Right atrium auricular region (tissue), 2 donors: Measurements from ENCODE around the gene ST6GALNAC2. TPM values are rescaled to one million over a fixed set of nuclear protein-coding genes. Genes with fewer than 3 reads are reported as not detected.
"Not testable (repeated sequence)": the region's sequence is repeated elsewhere in the genome, so short reads cannot be mapped to it uniquely, and the experiment has no call there.

Source experiments
- DNase-seq: peaks from one replicate; pipeline ENCODE4 v3.0.0-alpha.2; 2019; ENCODE audit warnings: low spot score
- H3K27ac ChIP-seq, 2 donors: fragments of 200-600 bp; sonication (generic); 1 replicate in 1 of 2; 2 replicates in 1 of 2; pipeline ENCODE4 v1.5.1; 2016 to 2019
- H3K27me3 ChIP-seq, 2 donors: fragments of 200-600 bp; sonication (generic); one replicate each; pipeline versions ENCODE4 v1.5.1 to v1.6.0; 2017 to 2019
- H3K36me3 ChIP-seq: fragments of 200-600 bp; sonication (generic); one replicate; pipeline ENCODE4 v1.5.1; 2016
- H3K4me1 ChIP-seq, 2 donors: fragments of 200-600 bp; sonication (generic); one replicate each; pipeline versions ENCODE4 v1.5.1 to v1.6.0; 2017 to 2019
- H3K4me3 ChIP-seq, 2 donors: fragments of 200-600 bp; sonication (generic); 1 replicate in 1 of 2; 2 replicates in 1 of 2; pipeline ENCODE4 v1.5.1; 2017 to 2019; ENCODE audit warnings: mild to moderate bottlenecking in 1 of 2, moderate library complexity in 1 of 2
- H3K9me3 ChIP-seq, 2 donors: fragments of 200-600 bp; sonication (generic); one replicate each; pipeline ENCODE4 v1.5.1; 2019
- CTCF ChIP-seq, 2 donors: fragments of 200-600 bp; sonication (generic); IDR thresholded peaks; one replicate each; pipeline ENCODE4 v1.5.1; 2019; ENCODE audit warnings: antibody characterized with exemption in 2 of 2
- total RNA-seq, 2 donors: library from RNA; depleted of rRNA; stranded (reverse); fragments of >200 nt; gene quantifications; one replicate each; pipeline ENCODE4 v1.1.0, GENCODE V29; 2016

ST6GALNAC2 gene
- total RNA-seq, 2 donors from 2014 or later, result 4.5 to 6.4 TPM

DNA sequence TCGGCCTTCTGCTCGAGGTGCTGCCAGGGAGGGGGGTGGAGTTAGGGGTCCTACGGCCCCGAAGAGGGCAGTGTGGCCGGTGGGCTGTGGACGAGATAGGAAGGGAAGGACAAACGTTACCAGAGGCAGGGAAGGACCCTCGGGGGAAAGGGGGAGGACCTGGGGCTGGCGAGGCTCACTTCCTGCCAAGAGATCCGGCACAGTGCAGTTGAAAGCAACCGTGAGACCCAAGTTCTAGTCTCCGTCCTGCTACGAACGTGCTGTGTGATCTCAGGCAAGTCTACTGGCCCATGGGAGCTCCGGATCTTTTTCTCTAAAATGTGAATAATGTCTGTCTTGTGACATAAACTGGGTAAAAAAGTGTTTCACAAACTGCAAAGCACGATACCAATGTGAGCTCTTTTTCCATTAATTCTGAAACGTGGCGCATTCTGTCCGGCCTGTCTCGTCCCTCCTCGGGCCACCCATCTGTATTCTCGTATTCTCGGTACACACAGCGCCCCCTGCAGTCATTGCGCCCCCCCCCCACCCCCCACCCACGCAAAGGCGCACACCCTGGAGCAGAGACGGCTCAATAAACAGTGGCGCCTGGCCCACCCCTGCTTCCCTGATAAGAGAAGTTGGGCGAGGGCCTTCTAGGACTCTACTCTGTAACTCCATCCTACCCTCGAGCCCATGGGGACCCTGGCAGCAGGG, 57.0 kb downstream of the ST6GALNAC2 start:
- TF ChIP-seq CTCF (IDR thresholded peaks at IDR 0.05), result peak in 1 of 2 donors; percentile 49
- Histone ChIP-seq H3K27me3 (no peaks in the 10 kb centered on the region), H3K36me3 (peaks cover 8% of the 10 kb centered on the region), H3K4me1 (peaks cover 0 to 64% of the 10 kb centered on the region in 2 donors), H3K27ac (peak overlapping the region; percentile 94), H3K9me3 (no peaks in the 10 kb centered on the region), H3K4me3 (peak overlapping the region; percentile 4 to 36)
- DNase-seq, result peak; percentile 91

- TF ChIP-seq CTCF (IDR thresholded peaks at IDR 0.05), result no peak
- Histone ChIP-seq H3K27ac (peak overlapping the region; percentile 94), H3K4me1 (peaks cover 0 to 69% of the 10 kb centered on the region in 2 donors), H3K9me3 (no peaks in the 10 kb centered on the region), H3K27me3 (no peaks in the 10 kb centered on the region), H3K36me3 (peaks cover 8% of the 10 kb centered on the region), H3K4me3 (peak overlapping the region; percentile 4 to 36)
- no peak for DNase-seq
These were observed 57.5 kb downstream of the ST6GALNAC2 start for GRCh38 chr17:76528156-76528527.

DNA sequence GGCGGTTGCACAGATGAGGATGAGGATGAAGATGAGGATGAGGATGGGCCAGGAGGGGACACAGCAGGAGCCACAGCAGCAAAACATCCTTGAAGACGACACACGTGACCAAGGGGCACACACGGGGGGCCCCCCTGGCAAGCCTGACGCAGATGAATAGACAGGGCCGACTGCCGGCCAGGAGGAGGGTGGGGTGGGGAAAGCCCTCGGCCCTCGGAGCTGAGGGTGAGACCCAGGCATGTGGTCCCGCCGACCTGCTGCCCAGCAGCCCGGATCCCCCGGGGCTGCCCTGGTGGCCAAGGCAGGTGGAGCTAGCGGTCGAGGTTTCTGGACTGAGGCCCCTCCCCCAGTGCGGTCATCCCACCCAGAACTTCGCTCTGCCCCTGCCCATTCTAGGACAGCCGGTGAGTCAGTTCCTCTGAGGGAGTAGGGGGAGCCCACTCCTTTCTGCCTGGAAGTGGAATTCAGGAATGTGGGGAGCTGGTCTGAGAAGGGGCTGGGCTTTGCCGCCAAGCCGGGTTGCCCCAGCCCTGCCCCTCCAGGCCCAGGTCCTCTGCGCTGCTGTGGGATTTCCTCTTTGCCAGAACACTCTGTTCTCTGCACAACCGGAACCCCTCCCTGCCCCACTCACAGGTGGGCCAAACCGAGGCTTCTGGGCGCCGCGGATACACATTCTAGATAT, 58.1 kb downstream of the ST6GALNAC2 start:
- peak in 1 of 2 donors; percentile 20 for TF ChIP-seq CTCF (IDR thresholded peaks at IDR 0.05)
- Histone ChIP-seq H3K4me1 (peaks cover 0 to 74% of the 10 kb centered on the region in 2 donors), H3K4me3 (peak overlapping the region in 1 of 2 donors; percentile 36), H3K27ac (peak overlapping the region; percentile 94), H3K9me3 (no peaks in the 10 kb centered on the region), H3K36me3 (peaks cover 8% of the 10 kb centered on the region), H3K27me3 (no peaks in the 10 kb centered on the region)
- peak; percentile 92 for DNase-seq

GRCh38 chr17:76527016-76527415, 58.6 kb downstream of the ST6GALNAC2 start:
- not testable (repeated sequence) for H3K9me3 ChIP-seq, DNase-seq, H3K27me3 ChIP-seq, H3K36me3 ChIP-seq
- Histone ChIP-seq H3K27ac (peak overlapping the region; percentile 94), H3K4me1 (peaks cover 0 to 74% of the 10 kb centered on the region in 2 donors), H3K4me3 (peak overlapping the region in 1 of 2 donors; percentile 36)

DNA sequence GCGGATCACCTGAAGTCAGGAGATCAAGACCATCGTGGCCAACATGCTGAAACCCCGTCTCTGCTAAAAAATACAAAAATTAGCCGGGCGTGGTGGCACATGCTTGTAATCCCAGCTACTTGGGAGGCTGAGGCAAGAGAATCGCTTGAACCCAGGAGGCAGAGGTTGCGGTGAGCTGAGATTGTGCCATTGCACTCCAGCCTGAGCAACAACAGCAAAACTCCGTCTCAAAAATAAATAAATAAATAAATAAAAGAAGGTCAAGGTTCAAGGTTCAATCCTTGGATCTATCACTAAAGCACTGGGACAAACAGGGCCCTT, 60.2 kb downstream of the ST6GALNAC2 start:
- not testable (repeated sequence) for H3K36me3 ChIP-seq, H3K27me3 ChIP-seq, H3K4me3 ChIP-seq, H3K9me3 ChIP-seq, DNase-seq
- H3K4me1 ChIP-seq, result peaks cover 0 to 61% of the 10 kb centered on the region in 2 donors
- H3K27ac ChIP-seq, result peak overlapping the region; percentile 50 to 66

- Histone ChIP-seq H3K36me3 (no peaks in the 10 kb centered on the region), H3K4me3 (no peak overlapping the region), H3K27me3 (no peaks in the 10 kb centered on the region), H3K4me1 (peaks cover 0 to 55% of the 10 kb centered on the region in 2 donors), H3K27ac (peak overlapping the region; percentile 50 to 66), H3K9me3 (no peaks in the 10 kb centered on the region)
- DNase-seq, result peak; percentile 81
- TF ChIP-seq CTCF (IDR thresholded peaks at IDR 0.05), result no peak
These were observed 60.8 kb downstream of the ST6GALNAC2 start for GRCh38 chr17:76524598-76525512.
